ENCODE results near the gene KIF25. TPM values are rescaled to one million over a fixed set of nuclear protein-coding genes. Genes with fewer than 3 reads are reported as not detected.

Gene KIF25
- total RNA-seq, 1 experiment from 2014 or later = not detected

DNA sequence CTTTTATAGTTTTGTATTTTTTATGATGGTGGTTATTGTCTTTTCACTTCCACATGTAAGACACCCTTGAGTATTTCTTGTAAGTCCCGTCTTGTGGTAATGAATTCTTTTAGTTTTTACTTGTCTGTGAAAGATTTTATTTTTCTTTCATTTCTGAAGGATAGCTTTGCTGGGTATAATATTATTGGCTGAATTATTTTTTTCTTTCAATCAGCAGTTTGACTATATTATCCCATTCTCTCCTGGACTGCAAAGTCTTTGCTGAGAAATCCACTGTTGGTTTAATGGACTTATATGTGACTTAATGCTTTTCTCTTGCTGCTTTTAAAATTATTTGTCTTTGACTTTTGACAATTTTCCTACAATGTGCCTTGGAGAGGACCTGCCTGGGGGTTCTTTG lies 13.8 kb downstream of the KIF25 start:
- H3K9me3 ChIP-seq (replicated peaks) = no peaks in the 10 kb centered on the region; the same call in 1 of the 2 replicates
- peaks cover 12% of the 10 kb centered on the region for H3K4me1 ChIP-seq (replicated peaks)
- no peak for DNase-seq (ENCODE audit: low read depth in 1 of 2, low spot score in 2 of 2)
- no peak overlapping the region for H3K4me3 ChIP-seq
- no peaks in the 10 kb centered on the region for H3K36me3 ChIP-seq
- no peaks in the 10 kb centered on the region for H3K27me3 ChIP-seq (replicated peaks)
- no peak overlapping the region for H3K27ac ChIP-seq

DNA sequence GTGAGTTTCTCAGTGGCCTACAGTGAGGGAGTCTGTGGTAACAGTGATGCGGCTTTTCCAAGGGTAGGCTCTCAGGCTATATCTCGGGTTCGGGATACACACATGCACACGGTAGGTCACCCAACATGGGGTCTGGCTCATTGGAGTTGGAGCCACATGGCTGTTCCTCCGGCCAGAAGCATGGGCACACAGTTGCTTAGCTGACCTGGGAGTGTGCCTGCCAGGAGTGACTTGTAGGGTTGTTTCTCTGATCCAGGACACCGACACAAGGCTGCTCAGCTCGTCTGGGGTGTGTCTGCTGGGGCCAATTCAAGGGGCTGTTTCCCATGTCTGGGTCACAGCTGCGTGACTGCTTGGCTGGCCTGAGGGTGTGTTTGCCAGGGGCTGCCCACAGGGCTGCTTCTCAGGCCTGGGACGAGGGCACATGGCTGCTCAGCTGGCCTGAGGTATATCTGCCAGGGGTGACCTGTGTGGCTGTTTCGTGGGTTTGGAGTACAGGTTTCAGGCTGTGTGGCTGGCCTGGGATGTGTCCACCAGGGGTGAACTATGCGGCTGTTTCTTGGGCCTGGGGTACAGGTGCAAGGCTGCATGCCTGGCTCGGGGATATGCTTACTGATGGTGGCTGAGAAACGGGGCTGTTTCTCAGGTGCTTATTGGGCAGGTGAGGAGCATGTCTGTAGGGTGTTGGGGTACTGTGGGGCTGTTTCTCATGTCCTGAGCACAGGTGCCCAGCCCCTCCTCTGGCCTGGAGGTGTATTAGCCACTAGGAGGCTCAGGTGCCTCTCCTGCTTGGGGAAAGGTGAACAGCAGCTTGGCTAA lies 15.2 kb downstream of the KIF25 start:
- no peak overlapping the region for H3K27ac ChIP-seq
- no peaks in the 10 kb centered on the region; the same call in 1 of the 2 replicates for H3K9me3 ChIP-seq (replicated peaks)
- no peaks in the 10 kb centered on the region for H3K36me3 ChIP-seq
- no peak for DNase-seq (ENCODE audit: low read depth in 1 of 2, low spot score in 2 of 2)
- no peaks in the 10 kb centered on the region for H3K27me3 ChIP-seq (replicated peaks)
- H3K4me1 ChIP-seq (replicated peaks) = peaks cover 18% of the 10 kb centered on the region
- H3K4me3 ChIP-seq = no peak overlapping the region

DNA sequence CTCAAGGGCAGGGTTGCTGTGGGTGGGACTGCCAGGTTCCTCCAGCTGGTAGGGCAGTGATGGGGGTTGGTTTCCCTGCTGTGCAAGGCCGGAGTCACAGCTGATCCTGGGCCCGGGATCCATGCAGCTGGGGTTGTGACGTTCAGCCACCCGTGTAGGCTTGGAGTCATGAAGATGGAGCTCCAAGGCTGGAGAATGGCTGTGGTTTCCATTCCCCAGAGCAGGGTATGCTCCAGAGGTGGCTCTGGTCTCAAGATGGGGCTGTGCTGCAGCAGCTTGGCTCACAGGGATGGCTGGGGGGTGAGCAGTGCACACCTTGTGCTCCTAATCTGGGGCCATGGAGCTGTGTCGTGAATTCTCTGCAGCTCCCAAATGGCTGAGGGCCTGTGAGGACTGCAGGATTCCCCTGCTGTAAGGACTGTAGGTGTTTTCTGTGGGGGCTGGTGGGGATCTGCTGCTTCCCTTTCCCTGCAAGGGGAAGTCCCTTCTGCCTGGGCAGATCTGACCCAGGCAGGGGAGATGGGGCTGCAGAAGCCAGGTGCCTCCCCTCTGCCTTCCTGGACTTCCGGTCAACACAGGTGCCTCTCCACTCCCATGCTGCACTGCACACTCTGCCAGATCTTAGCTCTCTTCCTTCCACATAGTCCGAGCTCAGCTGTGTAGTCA lies 15.9 kb downstream of the KIF25 start:
- no peak for DNase-seq (ENCODE audit: low read depth in 1 of 2, low spot score in 2 of 2)
- Histone ChIP-seq H3K27ac (no peak overlapping the region), H3K9me3 (replicated peaks) (no peaks in the 10 kb centered on the region; the same call in 1 of the 2 replicates), H3K4me1 (replicated peaks) (peaks cover 17% of the 10 kb centered on the region), H3K27me3 (replicated peaks) (no peaks in the 10 kb centered on the region), H3K4me3 (no peak overlapping the region), H3K36me3 (no peaks in the 10 kb centered on the region)

DNA sequence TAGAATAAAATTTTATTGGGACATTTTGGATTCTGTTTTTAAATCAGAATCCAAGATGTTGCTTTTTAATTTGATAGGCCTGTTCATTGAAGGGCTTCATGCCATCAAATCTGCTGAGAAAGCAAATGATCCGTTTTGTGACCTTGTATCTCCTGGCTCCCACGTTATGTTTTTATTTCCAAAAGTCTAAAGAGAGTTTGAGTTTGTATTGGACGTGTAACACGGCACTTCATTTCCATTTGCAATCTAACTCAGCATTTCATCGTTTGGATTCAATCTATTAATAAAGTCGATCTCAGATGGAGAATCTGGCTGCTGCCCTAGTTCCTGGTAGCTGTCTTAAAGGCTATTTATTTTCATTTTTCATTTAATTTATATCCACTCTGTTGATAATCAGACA lies 17.0 kb downstream of the KIF25 start:
- Histone ChIP-seq H3K27me3 (replicated peaks) (no peaks in the 10 kb centered on the region), H3K4me3 (no peak overlapping the region), H3K4me1 (replicated peaks) (peaks cover 17% of the 10 kb centered on the region), H3K27ac (no peak overlapping the region), H3K36me3 (no peaks in the 10 kb centered on the region), H3K9me3 (replicated peaks) (no peaks in the 10 kb centered on the region; the same call in 1 of the 2 replicates)
- DNase-seq (ENCODE audit: low read depth in 1 of 2, low spot score in 2 of 2) = no peak

DNA sequence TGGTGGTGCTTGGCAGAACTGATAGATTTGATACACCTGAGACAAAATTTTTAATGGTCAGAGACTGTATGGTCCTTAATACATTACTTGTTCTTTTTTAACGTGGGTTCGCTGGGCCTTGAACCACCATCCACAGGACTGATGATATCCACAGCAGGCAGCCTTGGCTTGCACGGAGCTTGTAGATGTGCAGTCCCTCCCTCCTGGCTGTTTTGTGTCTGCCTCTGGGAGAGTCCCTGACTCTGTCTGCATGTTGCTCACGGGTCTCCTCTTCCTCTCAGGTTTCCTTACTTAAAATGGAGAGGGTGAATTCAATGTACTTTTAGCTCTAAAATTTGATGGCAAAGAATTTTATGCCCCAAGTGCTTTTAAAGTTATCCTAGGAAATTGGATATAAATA lies 17.5 kb downstream of the KIF25 start:
- no peaks in the 10 kb centered on the region for H3K36me3 ChIP-seq
- H3K4me3 ChIP-seq = no peak overlapping the region
- peaks cover 17% of the 10 kb centered on the region for H3K4me1 ChIP-seq (replicated peaks)
- DNase-seq (ENCODE audit: low read depth in 1 of 2, low spot score in 2 of 2) = no peak
- no peak overlapping the region for H3K27ac ChIP-seq
- H3K27me3 ChIP-seq (replicated peaks) = no peaks in the 10 kb centered on the region
- no peaks in the 10 kb centered on the region; the same call in 1 of the 2 replicates for H3K9me3 ChIP-seq (replicated peaks)

DNA sequence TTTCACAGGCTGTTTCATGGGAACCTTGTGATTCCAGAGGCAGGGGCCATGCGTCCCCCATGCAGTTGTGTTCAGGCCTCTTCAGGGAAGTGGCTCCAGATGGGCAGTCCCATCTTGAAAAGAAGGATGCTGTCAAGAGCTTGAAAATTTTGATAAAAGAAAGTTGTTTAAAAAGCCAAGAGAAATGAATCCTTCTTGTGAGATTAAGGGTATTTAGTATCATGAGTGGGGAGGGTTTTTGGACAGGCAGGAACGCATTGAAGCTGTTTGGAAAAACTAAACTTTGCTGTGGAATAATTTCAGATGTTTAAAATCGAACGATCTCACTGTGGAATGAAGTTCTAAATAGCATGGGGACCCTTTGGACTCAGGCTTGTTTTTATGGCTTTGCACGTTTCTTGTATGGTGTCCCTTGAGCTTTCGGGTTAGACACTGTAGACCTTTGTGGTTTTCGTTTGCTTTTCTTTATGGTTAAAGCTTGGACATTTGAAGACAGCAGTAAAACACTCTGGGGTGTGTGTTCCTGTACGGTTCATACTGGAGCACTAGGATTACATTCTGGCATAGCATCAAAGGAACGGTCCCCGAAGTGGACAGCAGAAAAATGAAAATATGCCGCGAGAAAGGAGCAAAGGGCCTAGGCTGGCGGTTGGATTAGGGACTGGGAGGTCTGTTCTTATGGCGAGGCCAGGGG lies 18.2 kb downstream of the KIF25 start:
- Histone ChIP-seq H3K27ac (no peak overlapping the region), H3K4me3 (no peak overlapping the region), H3K36me3 (no peaks in the 10 kb centered on the region), H3K4me1 (replicated peaks) (peaks cover 17% of the 10 kb centered on the region), H3K27me3 (replicated peaks) (no peaks in the 10 kb centered on the region), H3K9me3 (replicated peaks) (no peaks in the 10 kb centered on the region)
- DNase-seq (ENCODE audit: low read depth in 1 of 2, low spot score in 2 of 2) = no peak

DNA sequence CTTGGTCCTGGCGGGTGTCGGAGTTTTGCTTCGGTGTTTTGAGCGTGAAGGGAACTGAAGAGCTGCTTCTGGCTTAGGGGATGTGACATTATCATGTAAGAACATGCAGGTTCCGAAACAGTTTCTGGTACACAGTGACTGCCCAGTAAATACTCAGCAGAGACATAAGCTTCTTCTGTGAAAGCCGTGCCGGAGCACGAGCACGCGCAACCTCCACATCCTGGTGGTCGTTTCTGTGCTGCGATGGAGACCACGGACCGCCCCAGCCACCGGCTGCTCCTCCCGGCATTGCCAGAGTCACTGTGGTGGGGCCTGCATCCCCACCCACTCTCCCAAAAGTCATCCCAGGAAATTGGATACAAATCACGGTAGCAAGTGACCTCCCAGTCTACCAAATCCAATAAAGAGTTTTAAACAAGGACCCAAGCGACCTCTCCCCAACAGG lies 18.7 kb downstream of the KIF25 start:
- H3K27ac ChIP-seq = no peak overlapping the region
- no peaks in the 10 kb centered on the region for H3K27me3 ChIP-seq (replicated peaks)
- no peaks in the 10 kb centered on the region for H3K36me3 ChIP-seq
- no peak overlapping the region for H3K4me3 ChIP-seq
- H3K9me3 ChIP-seq (replicated peaks) = no peaks in the 10 kb centered on the region
- no peak for DNase-seq (ENCODE audit: low read depth in 1 of 2, low spot score in 2 of 2)
- H3K4me1 ChIP-seq (replicated peaks) = peaks cover 17% of the 10 kb centered on the region

DNA sequence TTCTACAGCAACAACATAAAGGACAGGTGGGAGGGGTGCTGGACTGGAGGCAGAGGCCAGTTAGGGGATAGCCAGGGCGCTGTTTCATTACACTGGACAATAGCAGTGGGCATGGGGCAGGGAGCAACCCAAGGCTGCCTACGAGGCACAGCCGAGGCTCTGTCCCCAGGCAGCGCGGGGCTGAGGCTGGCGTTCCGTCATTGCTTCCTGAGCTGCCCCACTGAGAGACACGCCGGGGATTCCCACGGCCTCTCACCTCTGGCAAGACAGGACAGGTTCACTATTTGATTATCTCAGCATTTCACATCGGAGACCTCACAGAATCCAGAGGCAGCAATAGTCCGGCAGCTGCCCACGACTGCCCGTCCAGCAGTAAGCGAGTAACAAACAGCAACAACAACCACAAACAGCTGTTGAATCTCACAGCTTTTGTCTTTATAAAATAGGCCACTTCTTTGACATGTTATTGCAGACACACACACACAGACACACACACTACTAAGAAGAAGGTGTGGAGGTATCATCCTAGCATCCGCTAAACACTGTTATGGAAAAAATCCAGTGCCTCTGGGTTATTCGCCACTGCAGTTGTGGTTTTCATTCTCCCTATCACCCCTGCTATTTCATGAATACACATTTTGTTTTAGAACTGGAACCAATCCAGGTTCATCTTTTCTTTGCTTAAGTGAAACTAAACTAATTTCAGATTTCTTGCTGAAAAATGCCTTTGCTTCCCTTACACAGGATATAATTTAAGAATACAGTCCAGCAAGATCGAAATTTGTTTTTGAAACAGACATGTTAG lies 19.5 kb downstream of the KIF25 start:
- no peaks in the 10 kb centered on the region for H3K9me3 ChIP-seq (replicated peaks)

DNA sequence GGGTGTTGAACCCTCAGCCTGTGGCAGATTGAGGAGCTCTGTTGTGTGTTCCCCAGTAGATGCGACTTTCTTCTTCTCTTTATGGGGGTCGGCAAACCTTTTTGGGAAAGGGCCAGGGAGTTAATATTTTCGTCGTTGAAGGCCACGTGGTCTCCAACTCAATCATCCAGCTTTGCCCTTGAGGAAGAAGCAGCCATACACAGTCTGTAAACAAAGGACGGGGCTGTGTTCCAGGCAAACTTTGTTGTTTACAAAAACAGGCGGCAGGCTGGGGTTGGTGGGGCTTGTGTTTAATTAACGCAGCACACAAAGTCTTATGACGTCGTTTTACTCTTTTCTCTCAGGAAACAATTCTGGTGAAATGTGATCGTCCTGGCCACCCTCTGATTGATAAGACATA lies 20.2 kb downstream of the KIF25 start:
- no peak for DNase-seq (ENCODE audit: low read depth in 1 of 2, low spot score in 2 of 2)
- Histone ChIP-seq H3K9me3 (replicated peaks) (no peaks in the 10 kb centered on the region), H3K36me3 (no peaks in the 10 kb centered on the region), H3K4me3 (no peak overlapping the region), H3K27ac (no peak overlapping the region), H3K27me3 (replicated peaks) (no peaks in the 10 kb centered on the region), H3K4me1 (replicated peaks) (peaks cover 17% of the 10 kb centered on the region)

More for the DNA sequence above, 19.5 kb downstream of the KIF25 start:
- no peaks in the 10 kb centered on the region for H3K36me3 ChIP-seq
- H3K4me1 ChIP-seq (replicated peaks) = peaks cover 17% of the 10 kb centered on the region
- H3K27me3 ChIP-seq (replicated peaks) = no peaks in the 10 kb centered on the region
- no peak overlapping the region for H3K27ac ChIP-seq
- no peak for DNase-seq (ENCODE audit: low read depth in 1 of 2, low spot score in 2 of 2)
- H3K4me3 ChIP-seq = no peak overlapping the region

DNA sequence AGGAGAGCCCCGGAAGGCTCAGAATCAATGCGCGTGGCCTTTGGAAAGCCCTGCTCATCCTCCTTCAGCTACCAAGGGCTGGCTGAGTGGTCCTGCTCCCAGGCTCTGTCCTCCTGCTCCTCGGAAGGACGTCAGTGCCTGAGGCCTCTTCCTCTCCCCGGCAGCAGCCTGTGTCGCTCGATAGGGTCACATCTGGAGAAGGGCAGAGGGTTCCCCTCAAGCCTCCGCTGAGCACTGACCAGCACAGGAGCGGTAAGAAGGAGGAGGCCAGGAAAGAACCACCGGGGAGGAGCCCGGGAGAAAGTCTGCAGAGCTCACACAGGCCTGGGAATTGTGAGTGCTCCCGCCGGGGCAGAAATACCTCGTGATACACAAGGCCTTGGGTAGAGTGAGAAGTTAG lies 21.2 kb downstream of the KIF25 start:
- no peaks in the 10 kb centered on the region for H3K9me3 ChIP-seq (replicated peaks)
- DNase-seq (ENCODE audit: low read depth in 1 of 2, low spot score in 2 of 2) = no peak
- peaks cover 17% of the 10 kb centered on the region for H3K4me1 ChIP-seq (replicated peaks)
- no peak overlapping the region for H3K4me3 ChIP-seq
- no peaks in the 10 kb centered on the region for H3K27me3 ChIP-seq (replicated peaks)
- no peak overlapping the region for H3K27ac ChIP-seq
- H3K36me3 ChIP-seq = no peaks in the 10 kb centered on the region

DNA sequence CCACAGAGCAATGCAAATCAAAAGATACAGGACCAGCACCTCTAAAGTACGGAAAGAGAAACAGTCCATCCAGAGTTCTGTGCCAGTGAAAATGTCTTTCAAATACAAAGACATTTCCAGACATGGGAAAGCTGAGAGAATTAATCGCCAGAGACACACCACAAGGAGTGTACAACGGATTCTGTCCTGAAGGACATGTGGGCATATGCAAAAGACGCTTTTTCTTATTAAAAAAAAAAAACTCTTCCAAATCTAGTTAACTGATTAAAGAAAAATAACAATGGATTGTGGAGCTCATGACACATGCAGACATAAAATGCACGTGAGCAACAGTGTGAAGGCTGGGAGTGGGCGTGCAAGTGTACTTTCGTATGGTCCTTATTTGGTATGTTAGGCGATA lies 22.8 kb downstream of the KIF25 start:
- no peak for DNase-seq (ENCODE audit: low read depth in 1 of 2, low spot score in 2 of 2)
- Histone ChIP-seq H3K9me3 (replicated peaks) (no peaks in the 10 kb centered on the region), H3K4me1 (replicated peaks) (peaks cover 27% of the 10 kb centered on the region), H3K27me3 (replicated peaks) (no peaks in the 10 kb centered on the region), H3K4me3 (no peak overlapping the region), H3K36me3 (no peaks in the 10 kb centered on the region), H3K27ac (no peak overlapping the region)

DNA sequence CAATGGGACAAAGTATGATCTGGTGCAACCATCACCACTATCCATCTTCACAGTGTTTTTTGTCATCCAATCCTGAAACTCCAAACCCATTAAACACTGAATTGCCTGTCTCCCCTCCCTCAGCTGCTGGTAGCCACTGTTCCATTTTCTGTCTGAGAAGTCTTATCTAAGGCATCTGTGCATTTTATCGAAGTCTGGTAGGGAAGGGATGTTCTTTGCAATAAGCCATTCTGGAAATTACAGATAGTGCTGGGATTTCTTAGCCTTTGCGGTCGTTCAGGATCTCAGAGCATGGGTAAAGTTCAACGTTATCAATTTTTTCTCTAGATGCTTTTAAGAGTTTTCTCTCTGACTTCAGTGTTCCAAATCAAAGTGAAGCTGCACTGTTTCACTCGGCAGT lies 24.1 kb downstream of the KIF25 start:
- Histone ChIP-seq H3K4me1 (replicated peaks) (peaks cover 27% of the 10 kb centered on the region), H3K27ac (no peak overlapping the region), H3K36me3 (no peaks in the 10 kb centered on the region), H3K9me3 (replicated peaks) (no peaks in the 10 kb centered on the region), H3K4me3 (no peak overlapping the region), H3K27me3 (replicated peaks) (no peaks in the 10 kb centered on the region)
- DNase-seq (ENCODE audit: low read depth in 1 of 2, low spot score in 2 of 2) = no peak

DNA sequence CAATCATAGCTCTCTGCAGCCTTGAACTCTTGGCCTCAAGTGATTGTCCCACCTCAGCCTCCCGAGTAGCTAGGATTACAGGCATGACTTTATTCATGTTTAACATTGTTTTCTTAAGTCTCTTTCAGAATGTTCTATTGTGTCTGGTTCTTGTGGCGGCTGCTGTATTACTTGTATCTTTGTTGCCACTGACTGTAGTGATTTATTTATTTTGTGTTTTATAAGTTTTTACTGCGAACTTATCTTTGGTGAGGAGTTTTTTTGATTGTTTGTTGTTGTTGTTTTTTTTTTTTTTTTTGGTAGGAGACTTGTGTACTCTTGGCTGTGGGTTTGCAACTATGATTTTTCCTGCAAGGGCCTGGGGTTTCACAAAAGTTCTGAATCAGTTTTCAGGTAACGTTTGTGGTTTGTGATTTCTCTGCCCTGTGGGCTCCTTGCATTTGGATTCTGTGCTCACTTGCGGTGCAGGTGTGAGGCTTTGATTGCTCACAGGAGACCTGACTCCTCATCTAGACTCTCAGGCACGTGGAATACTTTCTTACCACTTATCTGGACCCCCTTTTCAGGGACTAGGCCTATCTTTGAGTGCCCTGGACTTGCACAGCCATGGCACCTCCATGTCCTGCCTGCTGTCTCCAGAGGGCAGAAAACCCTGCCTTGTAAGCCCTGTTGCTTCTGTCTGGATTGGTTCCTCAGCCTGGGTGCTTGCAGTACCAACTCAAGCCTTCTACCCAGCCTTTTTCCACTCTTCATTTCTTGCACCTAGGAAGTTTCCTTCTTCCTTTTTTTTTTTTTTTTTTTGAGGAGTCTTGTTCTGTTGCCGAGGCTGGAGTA lies 25.2 kb downstream of the KIF25 start:
- H3K27me3 ChIP-seq (replicated peaks) = no peaks in the 10 kb centered on the region
- no peak overlapping the region for H3K27ac ChIP-seq
- no peaks in the 10 kb centered on the region for H3K9me3 ChIP-seq (replicated peaks)
- peaks cover 16% of the 10 kb centered on the region for H3K4me1 ChIP-seq (replicated peaks)
- H3K36me3 ChIP-seq = no peaks in the 10 kb centered on the region
- DNase-seq (ENCODE audit: low read depth in 1 of 2, low spot score in 2 of 2) = no peak
- H3K4me3 ChIP-seq = no peak overlapping the region

All from SJSA1 (cell line).